ENCODE data around the gene CBLN1.

DNA sequence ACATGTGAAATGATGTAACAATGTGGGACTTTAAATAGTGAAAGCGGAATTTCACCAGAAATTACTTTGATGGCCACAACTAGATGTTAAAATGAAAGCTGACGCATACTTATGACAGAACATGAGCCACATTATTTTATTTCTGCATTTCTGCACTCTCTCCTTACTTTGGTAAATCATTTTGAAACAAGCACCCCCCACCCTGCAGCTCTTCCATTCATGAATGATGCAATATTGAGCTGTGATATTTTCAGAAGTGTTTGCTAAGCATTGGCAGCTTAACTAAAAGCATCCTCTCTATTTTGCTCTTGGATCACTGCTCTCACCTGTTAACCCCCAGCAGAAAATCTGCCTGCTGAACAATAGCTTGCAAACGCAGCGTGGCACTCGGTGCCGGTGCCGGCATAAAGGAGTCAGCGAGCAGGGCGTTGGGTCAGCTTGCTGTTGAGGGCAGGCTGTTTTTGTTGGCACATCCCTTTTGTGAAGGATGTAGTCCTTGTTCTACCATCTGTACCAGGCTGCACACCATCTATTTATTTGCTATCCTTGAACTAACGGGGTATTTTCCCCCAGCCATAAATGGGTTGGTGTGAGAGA lies 30.8 kb upstream of the CBLN1 start:
- TF ChIP-seq, protein P1, sequence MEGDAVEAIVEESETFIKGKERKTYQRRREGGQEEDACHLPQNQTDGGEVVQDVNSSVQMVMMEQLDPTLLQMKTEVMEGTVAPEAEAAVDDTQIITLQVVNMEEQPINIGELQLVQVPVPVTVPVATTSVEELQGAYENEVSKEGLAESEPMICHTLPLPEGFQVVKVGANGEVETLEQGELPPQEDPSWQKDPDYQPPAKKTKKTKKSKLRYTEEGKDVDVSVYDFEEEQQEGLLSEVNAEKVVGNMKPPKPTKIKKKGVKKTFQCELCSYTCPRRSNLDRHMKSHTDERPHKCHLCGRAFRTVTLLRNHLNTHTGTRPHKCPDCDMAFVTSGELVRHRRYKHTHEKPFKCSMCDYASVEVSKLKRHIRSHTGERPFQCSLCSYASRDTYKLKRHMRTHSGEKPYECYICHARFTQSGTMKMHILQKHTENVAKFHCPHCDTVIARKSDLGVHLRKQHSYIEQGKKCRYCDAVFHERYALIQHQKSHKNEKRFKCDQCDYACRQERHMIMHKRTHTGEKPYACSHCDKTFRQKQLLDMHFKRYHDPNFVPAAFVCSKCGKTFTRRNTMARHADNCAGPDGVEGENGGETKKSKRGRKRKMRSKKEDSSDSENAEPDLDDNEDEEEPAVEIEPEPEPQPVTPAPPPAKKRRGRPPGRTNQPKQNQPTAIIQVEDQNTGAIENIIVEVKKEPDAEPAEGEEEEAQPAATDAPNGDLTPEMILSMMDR (IDR thresholded peaks at IDR 0.05; ENCODE audit: low read depth, low read length), result no peak
- TF ChIP-seq EZH2phosphoT487 (IDR thresholded peaks at IDR 0.05; ENCODE audit: low read depth), result no peak
